Astrocyte of the cerebellum (primary cell): Measurements from ENCODE around the gene PJA2.
"Not testable (repeated sequence)": the region's sequence is repeated elsewhere in the genome, so short reads cannot be mapped to it uniquely, and the experiment has no call there.

ENCODE experiments used
- DNase-seq: peaks from one replicate; pipeline ENCODE4 v3.0.0-alpha.2; 2011; ENCODE audit warnings: low read depth
- H3K4me3 ChIP-seq: 2 replicates; pipeline ENCODE4 v1.5.1; 2011; ENCODE audit warnings: mild to moderate bottlenecking, low read depth, low read length, moderate library complexity
- CTCF ChIP-seq: IDR thresholded peaks from 2 replicates; pipeline ENCODE4 v1.5.1; 2012; ENCODE audit warnings: low read length, low read depth, moderate library complexity, mild to moderate bottlenecking; ENCODE audit errors: missing control alignments
- in situ Hi-C: cut with HindIII; loops from 2 replicates; pipeline ENCODE4 v1.10.0; 2017; ENCODE audit warnings: low sequenced_read_pairs

PJA2 gene

GRCh38 chr5:109416882-109417281 is 7.1 kb upstream of the PJA2 start:
- in situ Hi-C loops, result no loop called here
- no peak for DNase-seq
- no peak for TF ChIP-seq CTCF
- H3K4me3 ChIP-seq, result no peak overlapping the region

DNA sequence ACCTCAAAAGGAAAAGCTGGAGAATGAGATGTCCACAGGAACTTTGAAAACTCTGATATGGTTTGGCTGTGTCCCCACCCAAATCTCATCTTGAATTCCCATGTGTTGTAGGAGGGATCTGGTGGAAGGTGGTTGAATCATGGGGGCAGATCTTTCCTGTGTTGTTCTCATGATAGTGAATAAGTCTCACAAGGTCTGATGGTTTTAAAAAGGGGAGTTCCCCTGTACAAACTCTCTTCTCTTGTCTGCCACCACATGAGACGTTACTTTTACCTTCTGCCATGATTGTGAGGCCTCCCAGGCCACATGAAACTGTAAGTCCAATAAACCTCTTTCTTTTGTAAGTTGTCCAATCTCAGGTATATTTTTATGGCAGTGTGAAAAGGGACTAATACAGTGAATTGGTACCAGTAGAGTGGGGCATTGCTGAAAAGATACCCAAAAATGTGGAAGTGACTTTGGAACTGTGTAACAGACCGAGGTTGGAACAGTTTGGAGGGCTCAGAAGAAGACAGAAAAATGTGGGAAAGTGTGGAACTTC is 4.2 kb upstream of the PJA2 start:
- H3K4me3 ChIP-seq, DNase-seq, in situ Hi-C loops: not testable (repeated sequence)

DNA sequence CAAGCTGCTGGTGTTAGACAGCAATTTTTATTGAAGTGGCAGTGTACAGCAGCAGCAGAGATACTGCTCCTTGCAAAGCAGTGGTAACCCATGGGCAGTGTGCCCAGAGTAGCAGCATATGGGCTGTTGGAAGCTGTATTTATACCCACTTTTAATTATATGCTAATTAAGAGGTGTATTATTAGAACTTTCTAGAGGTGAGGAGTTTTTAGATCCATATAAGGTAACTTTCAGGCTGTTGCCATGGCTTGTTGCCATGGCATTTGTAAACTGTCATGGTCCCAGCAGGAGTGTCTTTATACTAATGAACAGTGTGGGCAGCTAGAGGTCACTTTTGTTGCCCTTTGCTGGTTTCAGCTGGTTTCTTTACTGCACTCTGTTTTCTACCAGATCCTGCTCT is 3.7 kb upstream of the PJA2 start:
- in situ Hi-C loops, result no loop called here
- no peak overlapping the region for H3K4me3 ChIP-seq
- DNase-seq, result peak; percentile 93
- no peak for TF ChIP-seq CTCF

DNA sequence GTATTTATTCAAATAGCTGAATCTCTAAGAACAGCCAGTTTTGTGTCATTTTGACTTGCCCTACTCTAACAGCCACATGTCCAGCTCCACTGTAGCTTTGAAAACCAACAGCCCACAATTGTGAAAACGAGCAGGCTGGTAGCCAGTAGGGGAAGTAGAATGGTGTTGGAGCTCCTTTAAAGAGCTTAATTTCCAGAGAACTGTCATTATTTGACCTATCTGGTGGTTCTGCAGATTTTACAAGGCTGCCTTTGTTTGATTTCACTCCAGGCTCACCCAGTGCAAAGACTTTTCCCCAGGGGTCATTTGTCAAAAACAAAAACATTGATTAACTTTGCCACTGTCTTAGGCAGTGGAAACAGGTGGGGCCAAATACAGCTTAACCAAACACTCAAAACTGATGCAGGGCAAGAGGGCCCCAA is 3.2 kb upstream of the PJA2 start:
- no peak for TF ChIP-seq CTCF
- in situ Hi-C loops, result no loop called here
- no peak for DNase-seq
- no peak overlapping the region for H3K4me3 ChIP-seq

GRCh38 chr5:109411627-109412026 is 1.9 kb upstream of the PJA2 start:
- H3K4me3 ChIP-seq, result no peak overlapping the region
- DNase-seq, result peak; percentile 83
- TF ChIP-seq CTCF, result no peak
- in situ Hi-C loops, result no loop called here

GRCh38 chr5:109411149-109411514 is 1.4 kb upstream of the PJA2 start:
- in situ Hi-C loops, result no loop called here
- no peak for DNase-seq
- peak overlapping the region; percentile 48 for H3K4me3 ChIP-seq
- TF ChIP-seq CTCF, result no peak

- no peak for DNase-seq
- peak overlapping the region; percentile 48 for H3K4me3 ChIP-seq
- in situ Hi-C loops, result no loop called here
- TF ChIP-seq CTCF, result no peak
Measured at GRCh38 chr5:109410389-109411148, 795 bp upstream of the PJA2 start.
